HG03354 (cell line): Measurements from ENCODE around the gene PTPRK.

Experiments used
- ATAC-seq: cut with Tn5 transposase; IDR thresholded peaks from one replicate; pipeline ENCODE4 v1.9.1; 2021; ENCODE audit warnings: mild to moderate bottlenecking; ENCODE audit not compliant: unreplicated experiment, poor library complexity, severe bottlenecking

Gene PTPRK

GRCh38 chr6:128409003-128409402 is 111.4 kb downstream of the PTPRK start:
- no peak for ATAC-seq

GRCh38 chr6:128406453-128406852 is 113.9 kb downstream of the PTPRK start:
- no peak for ATAC-seq

GRCh38 chr6:128403618-128404444 is 116.6 kb downstream of the PTPRK start:
- ATAC-seq: no peak

- ATAC-seq: no peak
Observed at GRCh38 chr6:128400875-128401274, 119.5 kb downstream of the PTPRK start.

- ATAC-seq: no peak
Observed at GRCh38 chr6:128397996-128398395, 122.4 kb downstream of the PTPRK start.

- no peak for ATAC-seq
Observed at GRCh38 chr6:128395596-128395995, 124.8 kb downstream of the PTPRK start.

GRCh38 chr6:128395188-128395587 is 125.2 kb downstream of the PTPRK start:
- ATAC-seq: no peak

- ATAC-seq: no peak
Observed at GRCh38 chr6:128394167-128394566, 126.2 kb downstream of the PTPRK start.

- no peak for ATAC-seq
Observed at GRCh38 chr6:128389820-128390534, 130.4 kb downstream of the PTPRK start.

- ATAC-seq: no peak
Observed at GRCh38 chr6:128388380-128388779, 132.0 kb downstream of the PTPRK start.

GRCh38 chr6:128380891-128381290 is 139.5 kb downstream of the PTPRK start:
- ATAC-seq: no peak

GRCh38 chr6:128379577-128379976 is 140.8 kb downstream of the PTPRK start:
- no peak for ATAC-seq

- no peak for ATAC-seq
Observed at GRCh38 chr6:128376952-128377503, 143.4 kb downstream of the PTPRK start.

GRCh38 chr6:128371136-128371535 is 149.3 kb downstream of the PTPRK start:
- no peak for ATAC-seq

- no peak for ATAC-seq
Observed at GRCh38 chr6:128370072-128370471, 150.3 kb downstream of the PTPRK start.

GRCh38 chr6:128368213-128368944 is 152.0 kb downstream of the PTPRK start:
- ATAC-seq: no peak

- no peak for ATAC-seq
Observed at GRCh38 chr6:128367437-128367836, 153.0 kb downstream of the PTPRK start.

GRCh38 chr6:128365520-128366160 is 154.8 kb downstream of the PTPRK start:
- ATAC-seq: no peak

- ATAC-seq: no peak
Observed at GRCh38 chr6:128364766-128365519, 155.5 kb downstream of the PTPRK start.
